CD4-positive, alpha-beta T cell treated with Interleukin-15 for 4 hours (primary cell): ENCODE measurements around the gene ZNF280D.

Source experiments
- DNase-seq: peaks from one replicate; pipeline ENCODE4 v3.0.0-alpha.2; 2020; ENCODE audit warnings: low spot score

The ZNF280D gene

GRCh38 chr15:56752986-56753385, 19.7 kb upstream of the ZNF280D start:
- no peak for DNase-seq

- DNase-seq, result no peak
Measured at GRCh38 chr15:56749982-56750381, 16.7 kb upstream of the ZNF280D start.

GRCh38 chr15:56744701-56745683, 11.7 kb upstream of the ZNF280D start:
- DNase-seq, result no peak

GRCh38 chr15:56741541-56741940, 8.2 kb upstream of the ZNF280D start:
- DNase-seq, result no peak

- DNase-seq, result no peak
Measured at GRCh38 chr15:56739964-56740640, 6.8 kb upstream of the ZNF280D start.

GRCh38 chr15:56739474-56739873, 6.2 kb upstream of the ZNF280D start:
- no peak for DNase-seq

- no peak for DNase-seq
Measured at GRCh38 chr15:56737791-56738190, 4.5 kb upstream of the ZNF280D start.

GRCh38 chr15:56736881-56737707, 3.8 kb upstream of the ZNF280D start:
- no peak for DNase-seq

- DNase-seq, result no peak
Measured at GRCh38 chr15:56736308-56736707, 3.0 kb upstream of the ZNF280D start.

- DNase-seq, result no peak
Measured at GRCh38 chr15:56735589-56735988, 2.3 kb upstream of the ZNF280D start.

GRCh38 chr15:56734013-56734635, 815 bp upstream of the ZNF280D start:
- no peak for DNase-seq

- DNase-seq, result no peak
Measured at GRCh38 chr15:56732886-56733135, 498 bp downstream of the ZNF280D start.

GRCh38 chr15:56732135-56732885, 999 bp downstream of the ZNF280D start:
- DNase-seq, result no peak

- DNase-seq, result no peak
Measured at GRCh38 chr15:56731548-56731947, 1.8 kb downstream of the ZNF280D start.

GRCh38 chr15:56729561-56729960, 3.7 kb downstream of the ZNF280D start:
- no peak for DNase-seq

GRCh38 chr15:56725386-56725785, 7.9 kb downstream of the ZNF280D start:
- no peak for DNase-seq

- DNase-seq, result no peak
Measured at GRCh38 chr15:56724232-56724631, 9.1 kb downstream of the ZNF280D start.

GRCh38 chr15:56723787-56724186, 9.5 kb downstream of the ZNF280D start:
- DNase-seq, result no peak

- DNase-seq, result no peak
Measured at GRCh38 chr15:56719774-56720555, 13.3 kb downstream of the ZNF280D start.

GRCh38 chr15:56719021-56719612, 14.2 kb downstream of the ZNF280D start:
- DNase-seq, result no peak
